DOHH2 (cell line): ENCODE measurements around the gene PVRIG.
"Not testable (repeated sequence)": the region's sequence is repeated elsewhere in the genome, so short reads cannot be mapped to it uniquely, and the experiment has no call there.

Experiments used
- H3F3A ChIP-seq: fragments of 200-600 bp; sonication (generic), shearing (Covaris generic); 2 replicates; pipeline ENCODE4 v1.6.0; 2016; ENCODE audit warnings: antibody characterized with exemption, mild to moderate bottlenecking; ENCODE audit not compliant: control insufficient read depth, insufficient read depth
- H3K27ac ChIP-seq: fragments of 200-600 bp; sonication (generic); 2 replicates; pipeline ENCODE4 v1.5.1; 2014; ENCODE audit warnings: low read depth, mild to moderate bottlenecking, low read length, moderate library complexity
- H3K27me3 ChIP-seq: fragments of 200-600 bp; sonication (generic); 2 replicates; pipeline ENCODE4 v1.6.1; 2014; ENCODE audit warnings: mild to moderate bottlenecking, low read length, mixed read lengths; ENCODE audit not compliant: control insufficient read depth
- H3K36me3 ChIP-seq: fragments of 200-600 bp; sonication (generic); 2 replicates; pipeline ENCODE4 v1.6.1; 2014; ENCODE audit warnings: mild to moderate bottlenecking, low read length, moderate library complexity, mixed read lengths; ENCODE audit not compliant: control insufficient read depth
- H3K4me1 ChIP-seq: fragments of 200-600 bp; sonication (generic); 2 replicates; pipeline ENCODE4 v1.6.1; 2014; ENCODE audit warnings: mild to moderate bottlenecking, low read length, mixed read lengths; ENCODE audit not compliant: control insufficient read depth
- H3K4me2 ChIP-seq: fragments of 200-600 bp; sonication (generic); 2 replicates; pipeline ENCODE4 v1.6.0; 2014; ENCODE audit warnings: mild to moderate bottlenecking, low read length, moderate library complexity
- H3K4me3 ChIP-seq: fragments of 200-600 bp; sonication (generic); 2 replicates; pipeline ENCODE4 v1.5.1; 2014; ENCODE audit warnings: mild to moderate bottlenecking, low read length, mixed read lengths
- H3K79me2 ChIP-seq: fragments of 200-600 bp; sonication (generic); 2 replicates; pipeline ENCODE4 v1.6.1; 2014; ENCODE audit warnings: mild to moderate bottlenecking, low read length, mixed read lengths; ENCODE audit not compliant: control insufficient read depth
- H3K9me2 ChIP-seq: fragments of 200-600 bp; sonication (generic); replicated peaks from 2 replicates; pipeline ENCODE4 v1.6.1; 2014; ENCODE audit warnings: mild to moderate bottlenecking, low read length, mixed read lengths; ENCODE audit not compliant: control insufficient read depth
- H3K9me3 ChIP-seq: fragments of 200-600 bp; sonication (generic); 2 replicates; pipeline ENCODE4 v1.6.1; 2014; ENCODE audit warnings: antibody characterized with exemption, low read length, mixed read lengths; ENCODE audit not compliant: control insufficient read depth, insufficient read depth
- H4K20me1 ChIP-seq: fragments of 200-600 bp; sonication (generic); 2 replicates; pipeline ENCODE4 v1.6.0; 2014; ENCODE audit warnings: low read depth, mild to moderate bottlenecking, antibody characterized with exemption, low read length, moderate library complexity; ENCODE audit not compliant: control insufficient read depth, insufficient read depth
- EZH2phosphoT487 ChIP-seq: fragments of 200-600 bp; sonication (generic); IDR thresholded peaks from 2 replicates; pipeline ENCODE4 v1.6.1; 2017; ENCODE audit warnings: borderline replicate concordance, mild to moderate bottlenecking, antibody characterized with exemption, low read length, moderate library complexity, mixed read lengths
- TF ChIP-seq, protein P1 (sequence below): fragments of 200-600 bp; sonication (generic); IDR thresholded peaks from one replicate; pipeline ENCODE4 v1.5.1; 2014; ENCODE audit warnings: antibody characterized with exemption, mild to moderate bottlenecking, low read depth, low read length; ENCODE audit not compliant: poor library complexity, severe bottlenecking

The PVRIG gene

DNA sequence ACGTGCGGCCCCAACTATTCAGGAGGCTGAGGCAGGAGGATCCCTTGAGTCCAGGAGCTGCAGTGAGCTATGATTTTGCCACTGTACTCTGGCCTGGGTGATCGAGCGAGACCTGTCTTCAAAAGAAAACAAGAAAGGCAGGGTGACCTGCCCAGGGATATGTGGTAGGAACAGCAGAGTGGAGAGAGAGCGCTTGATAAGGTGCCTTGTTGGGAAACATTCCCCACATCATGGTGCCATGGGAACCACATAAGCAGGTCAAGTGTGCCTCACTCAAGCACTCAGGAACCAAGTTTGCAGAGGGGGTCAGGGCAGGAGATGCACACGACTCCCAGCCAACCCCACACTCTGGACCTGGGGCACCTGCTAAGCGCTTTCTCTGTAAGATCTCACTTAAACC, 37.3 kb downstream of the PVRIG start:
- no peaks in the 10 kb centered on the region for H3F3A ChIP-seq
- H3K4me3 ChIP-seq = no peak overlapping the region
- H3K27me3 ChIP-seq = no peaks in the 10 kb centered on the region
- no peaks in the 10 kb centered on the region for H3K4me1 ChIP-seq
- no peaks in the 10 kb centered on the region for H3K9me2 ChIP-seq
- H3K36me3 ChIP-seq = no peaks in the 10 kb centered on the region
- no peaks in the 10 kb centered on the region for H3K9me3 ChIP-seq
- no peaks in the 10 kb centered on the region for H4K20me1 ChIP-seq
- H3K27ac ChIP-seq = no peak overlapping the region
- TF ChIP-seq, protein P1, sequence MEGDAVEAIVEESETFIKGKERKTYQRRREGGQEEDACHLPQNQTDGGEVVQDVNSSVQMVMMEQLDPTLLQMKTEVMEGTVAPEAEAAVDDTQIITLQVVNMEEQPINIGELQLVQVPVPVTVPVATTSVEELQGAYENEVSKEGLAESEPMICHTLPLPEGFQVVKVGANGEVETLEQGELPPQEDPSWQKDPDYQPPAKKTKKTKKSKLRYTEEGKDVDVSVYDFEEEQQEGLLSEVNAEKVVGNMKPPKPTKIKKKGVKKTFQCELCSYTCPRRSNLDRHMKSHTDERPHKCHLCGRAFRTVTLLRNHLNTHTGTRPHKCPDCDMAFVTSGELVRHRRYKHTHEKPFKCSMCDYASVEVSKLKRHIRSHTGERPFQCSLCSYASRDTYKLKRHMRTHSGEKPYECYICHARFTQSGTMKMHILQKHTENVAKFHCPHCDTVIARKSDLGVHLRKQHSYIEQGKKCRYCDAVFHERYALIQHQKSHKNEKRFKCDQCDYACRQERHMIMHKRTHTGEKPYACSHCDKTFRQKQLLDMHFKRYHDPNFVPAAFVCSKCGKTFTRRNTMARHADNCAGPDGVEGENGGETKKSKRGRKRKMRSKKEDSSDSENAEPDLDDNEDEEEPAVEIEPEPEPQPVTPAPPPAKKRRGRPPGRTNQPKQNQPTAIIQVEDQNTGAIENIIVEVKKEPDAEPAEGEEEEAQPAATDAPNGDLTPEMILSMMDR = no peak
- TF ChIP-seq EZH2phosphoT487 = no peak
- H3K4me2 ChIP-seq = no peak overlapping the region
- H3K79me2 ChIP-seq = no peaks in the 10 kb centered on the region

DNA sequence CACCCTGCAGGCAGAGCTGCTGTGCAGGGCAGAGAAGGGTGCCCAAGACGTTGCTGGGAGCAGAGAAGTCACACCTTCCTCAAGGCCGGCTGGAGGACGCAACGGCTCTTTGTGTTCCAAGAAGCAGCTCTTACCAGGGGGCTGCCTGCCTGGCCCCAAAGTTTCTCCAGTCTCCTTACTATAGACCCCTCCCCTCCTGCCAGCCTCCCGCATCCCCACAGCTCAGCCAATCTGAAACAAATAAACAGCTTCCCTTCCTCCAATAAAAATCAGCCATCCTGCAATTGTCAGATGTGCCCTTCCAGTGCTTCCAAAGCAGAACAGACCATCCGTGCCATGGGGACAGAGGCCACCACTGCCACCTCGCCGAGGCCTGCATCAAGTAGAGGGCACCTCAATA, 40.2 kb downstream of the PVRIG start:
- H3K4me3 ChIP-seq, H3K79me2 ChIP-seq, H3F3A ChIP-seq, H4K20me1 ChIP-seq, H3K4me2 ChIP-seq, H3K9me2 ChIP-seq, H3K27ac ChIP-seq, H3K4me1 ChIP-seq, H3K9me3 ChIP-seq, H3K27me3 ChIP-seq, H3K36me3 ChIP-seq: not testable (repeated sequence)

DNA sequence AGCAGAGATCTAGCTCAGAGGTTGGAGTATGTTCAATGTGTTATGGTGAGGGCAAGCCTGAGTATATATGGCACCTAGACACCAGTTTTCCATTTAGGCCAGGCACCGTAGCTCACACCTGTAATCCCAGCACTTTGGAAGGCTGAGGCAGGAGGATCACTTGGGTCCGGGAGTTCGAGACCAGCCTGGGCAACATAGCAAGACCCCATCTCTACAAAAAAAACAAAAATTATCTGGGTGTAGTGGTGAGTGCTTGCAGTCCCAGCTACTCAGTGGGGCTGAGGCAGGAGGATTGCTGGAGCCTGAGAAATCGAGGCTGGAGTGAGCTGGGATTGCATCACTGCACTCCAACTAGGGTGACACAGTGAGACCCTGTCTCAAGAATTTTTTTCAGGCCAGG, 43.1 kb downstream of the PVRIG start:
- H3K4me3 ChIP-seq, H3F3A ChIP-seq, H3K79me2 ChIP-seq, H3K36me3 ChIP-seq, H4K20me1 ChIP-seq, H3K4me1 ChIP-seq, H3K9me3 ChIP-seq, H3K27me3 ChIP-seq, H3K9me2 ChIP-seq, H3K27ac ChIP-seq, H3K4me2 ChIP-seq: not testable (repeated sequence)

DNA sequence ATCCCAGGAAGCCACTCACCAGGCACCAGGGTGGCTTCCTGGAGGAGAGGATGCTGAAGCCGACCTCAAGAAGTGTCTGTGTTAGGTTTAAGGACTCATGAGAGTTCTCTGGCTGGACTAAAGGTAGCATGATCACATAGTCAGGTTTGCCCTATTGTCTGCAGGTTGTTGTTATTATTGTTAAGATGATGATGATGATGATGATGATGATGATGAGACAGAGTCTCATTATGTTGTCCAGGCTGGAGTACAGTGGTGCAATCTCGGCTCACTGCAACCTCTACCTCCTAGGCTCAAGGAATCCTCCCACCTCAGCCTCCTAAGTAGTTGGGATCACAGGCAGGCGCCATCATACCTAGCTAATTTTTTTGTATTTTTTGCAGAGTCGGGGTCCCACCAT, 44.5 kb downstream of the PVRIG start:
- H3K9me2 ChIP-seq, H3K27me3 ChIP-seq, H3K4me3 ChIP-seq, H3K79me2 ChIP-seq, H3F3A ChIP-seq, H3K36me3 ChIP-seq, H3K27ac ChIP-seq, H3K9me3 ChIP-seq, H3K4me1 ChIP-seq, H3K4me2 ChIP-seq, H4K20me1 ChIP-seq: not testable (repeated sequence)

DNA sequence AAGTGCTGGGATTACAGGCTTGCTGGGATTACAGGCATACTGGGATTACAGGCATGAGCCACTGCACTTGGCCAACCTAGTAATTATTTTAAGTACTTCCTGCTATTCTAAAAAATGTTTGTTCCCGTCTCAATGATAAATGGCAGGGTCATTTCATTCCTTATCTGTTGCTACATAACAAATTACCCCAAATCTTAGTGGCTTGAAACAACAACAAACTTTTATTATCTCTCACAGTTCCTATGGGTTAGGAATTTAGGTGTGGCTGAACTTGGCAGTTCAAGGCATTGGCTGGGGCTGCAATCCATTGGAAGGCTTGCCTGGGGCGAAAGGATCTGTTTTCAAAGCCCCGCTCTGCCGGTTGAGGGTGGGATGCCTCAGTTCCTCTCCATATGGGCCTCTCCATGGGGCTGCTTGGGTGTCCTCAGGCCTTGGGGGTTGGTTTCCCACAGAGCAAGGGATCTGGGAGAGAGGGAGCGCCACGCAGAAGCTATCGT, 45.0 kb downstream of the PVRIG start:
- H3K27ac ChIP-seq, H3K4me3 ChIP-seq, H3F3A ChIP-seq, H3K27me3 ChIP-seq, H4K20me1 ChIP-seq, H3K4me1 ChIP-seq, H3K9me3 ChIP-seq, H3K36me3 ChIP-seq, H3K4me2 ChIP-seq, H3K9me2 ChIP-seq, H3K79me2 ChIP-seq: not testable (repeated sequence)

DNA sequence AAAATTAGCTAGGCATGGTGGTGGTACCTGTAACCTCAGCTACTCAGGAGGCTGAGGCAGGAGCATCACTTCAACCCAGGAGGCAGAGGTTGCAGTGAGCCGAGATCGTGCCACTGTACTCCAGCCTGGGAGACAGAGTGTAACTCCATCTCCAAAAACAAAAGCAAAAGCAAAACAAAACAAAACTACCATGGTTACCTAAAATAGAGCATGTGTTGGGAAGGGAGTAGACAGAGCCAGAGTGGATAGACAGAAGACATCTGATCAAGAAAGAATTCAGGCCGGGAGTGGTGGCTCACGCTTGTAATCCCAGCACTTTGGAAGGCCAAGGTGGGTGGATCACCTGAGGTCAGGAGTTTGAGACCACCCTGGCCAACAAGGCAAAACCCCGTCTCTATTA, 46.1 kb downstream of the PVRIG start:
- not testable (repeated sequence) for H3K27ac ChIP-seq, H3K9me3 ChIP-seq, H3K4me1 ChIP-seq, H3K9me2 ChIP-seq, H3K4me3 ChIP-seq, H3K79me2 ChIP-seq, H3K4me2 ChIP-seq, H3F3A ChIP-seq, H3K36me3 ChIP-seq, H4K20me1 ChIP-seq
- peaks cover 12% of the 10 kb centered on the region for H3K27me3 ChIP-seq
